HPDE6-E6E7 (cell line): ENCODE measurements around the gene DYNC1H1.
"Not testable (repeated sequence)": the region's sequence is repeated elsewhere in the genome, so short reads cannot be mapped to it uniquely, and the experiment has no call there.

Experiments used
- DNase-seq: peaks from one replicate; pipeline ENCODE4 v3.0.0; 2011; ENCODE audit warnings: missing footprints; ENCODE audit errors: extremely low spot score

DYNC1H1 gene

DNA sequence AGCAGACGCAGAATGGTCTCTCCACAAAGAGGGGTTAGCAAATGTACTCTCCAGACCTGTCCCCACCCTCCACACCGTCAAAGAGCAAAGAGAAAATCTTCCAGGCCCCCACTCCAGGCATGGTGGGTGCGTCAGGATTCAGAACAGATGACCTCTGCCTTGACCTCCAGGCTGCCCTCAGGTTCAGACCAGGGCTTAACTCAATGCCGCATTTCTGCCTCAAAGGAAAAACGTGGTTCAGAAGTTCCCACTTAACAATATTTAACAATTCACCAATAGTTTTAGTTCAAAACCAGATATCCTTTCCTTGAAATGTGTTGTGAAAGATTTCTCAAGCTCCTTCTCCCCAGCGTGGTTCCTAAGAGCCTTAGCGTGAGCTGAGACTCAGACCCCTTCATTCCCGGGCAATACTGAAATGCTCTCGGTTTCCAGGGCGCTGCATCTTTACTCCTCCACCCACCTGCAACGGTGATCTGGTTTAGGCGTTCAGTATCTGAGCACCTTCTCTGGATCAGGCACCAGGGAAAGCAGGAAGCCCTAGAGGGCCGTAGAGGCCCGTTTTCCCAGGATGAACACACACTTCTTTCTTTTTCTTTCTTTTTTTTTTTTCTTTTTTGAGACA is 99.5 kb downstream of the DYNC1H1 start:
- no peak for DNase-seq

- not testable (repeated sequence) for DNase-seq
Observed at GRCh38 chr14:102064590-102064989, 100.2 kb downstream of the DYNC1H1 start.

DNA sequence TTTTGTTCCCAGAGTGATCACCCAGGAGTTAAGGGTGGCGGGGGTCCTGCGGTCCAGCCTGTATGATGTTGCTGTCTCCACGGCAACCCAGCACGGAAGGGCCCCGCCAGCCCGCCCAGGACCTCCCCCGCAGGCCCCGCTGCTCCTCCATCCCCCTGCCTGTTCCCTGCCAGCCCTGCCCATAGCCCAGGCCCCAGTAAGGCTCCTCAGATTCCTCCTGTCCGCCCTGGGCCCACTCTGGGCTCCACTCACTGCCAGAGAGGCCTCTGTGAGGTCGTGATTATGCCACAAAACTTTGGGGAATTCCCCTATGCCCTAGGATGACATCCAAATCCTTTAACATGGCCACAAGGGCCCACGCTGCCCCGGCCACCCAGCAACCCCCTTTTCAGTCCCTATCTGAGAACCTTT is 101.7 kb downstream of the DYNC1H1 start:
- DNase-seq, result no peak

DNA sequence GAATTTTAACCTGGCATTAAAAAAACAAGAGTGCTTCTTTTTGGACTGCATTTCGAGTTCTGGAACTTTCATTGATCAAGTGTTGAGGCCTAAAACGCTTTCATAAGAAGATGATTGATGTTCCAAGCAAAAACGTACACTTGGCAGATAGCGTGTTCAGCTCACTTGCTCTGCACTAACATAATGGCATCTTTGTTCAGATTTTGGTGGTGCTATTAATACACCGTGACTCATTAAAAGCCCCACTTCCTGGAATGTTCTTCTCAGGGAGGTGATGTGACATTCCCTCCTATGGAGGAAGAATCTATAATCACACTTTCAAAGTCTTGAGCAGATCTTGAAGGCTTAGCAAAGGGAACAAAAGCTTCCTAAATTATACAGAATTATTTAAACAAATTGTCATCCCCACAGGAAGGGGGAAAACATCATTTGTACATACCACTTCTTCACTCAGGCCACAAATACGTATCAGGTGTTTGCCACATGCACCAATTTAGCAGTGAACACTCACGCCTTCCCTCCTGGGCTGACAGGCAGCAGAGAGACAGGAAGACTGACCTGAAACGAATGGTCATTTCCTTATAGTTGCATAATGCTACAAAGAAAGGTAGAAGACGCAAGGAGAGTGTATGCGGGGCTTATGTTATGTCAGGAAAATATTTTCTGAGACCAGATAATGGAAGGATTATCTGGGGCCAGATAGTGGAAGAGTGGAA is 107.1 kb downstream of the DYNC1H1 start:
- DNase-seq, result no peak

GRCh38 chr14:102074415-102074964 is 110.1 kb downstream of the DYNC1H1 start:
- no peak for DNase-seq

- DNase-seq, result no peak
Observed at GRCh38 chr14:102075155-102075554, 110.8 kb downstream of the DYNC1H1 start.

- DNase-seq, result no peak
Observed at GRCh38 chr14:102077382-102077709, 113.0 kb downstream of the DYNC1H1 start.

- DNase-seq, result not testable (repeated sequence)
Observed at GRCh38 chr14:102078361-102078791, 114.0 kb downstream of the DYNC1H1 start.

DNA sequence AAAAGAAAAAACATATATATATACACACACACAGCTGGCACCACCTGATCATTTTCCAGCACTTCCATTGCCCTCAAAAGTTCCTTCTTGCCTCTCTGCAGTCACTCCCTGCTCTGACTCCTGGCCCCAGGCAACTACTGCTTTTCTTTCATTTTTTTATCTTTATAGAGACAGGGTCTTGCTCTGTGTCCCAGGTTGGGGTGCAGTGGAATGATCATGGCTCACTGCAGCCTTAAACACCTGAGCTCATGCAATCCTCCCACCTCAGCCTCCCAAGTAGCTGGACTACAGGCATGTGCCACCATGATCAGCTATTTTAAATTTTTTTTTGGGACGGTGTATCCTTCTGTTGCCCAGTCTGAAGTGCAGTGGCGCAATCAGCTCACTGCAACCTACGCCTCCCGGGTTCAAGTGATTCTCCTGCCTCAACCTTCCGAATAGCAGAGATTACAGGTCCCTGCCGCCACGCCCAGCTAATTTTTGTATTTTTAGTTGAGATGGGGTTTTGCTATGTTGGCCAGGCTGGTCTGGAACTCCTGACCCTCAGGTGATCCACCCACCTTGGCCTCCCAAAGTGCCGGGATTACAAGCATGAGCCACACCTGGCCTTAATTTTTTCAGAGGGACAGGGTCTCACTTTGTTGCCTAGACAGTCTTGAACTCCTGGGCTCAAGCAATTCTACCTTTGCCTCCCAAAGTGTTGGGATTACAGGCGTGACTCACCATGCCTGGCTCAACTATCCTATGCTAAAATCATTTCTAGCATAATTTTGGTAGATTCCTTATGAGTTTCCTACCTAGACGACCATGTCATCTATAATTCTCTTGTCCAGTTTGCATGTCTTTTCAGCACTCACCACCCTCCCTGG is 114.7 kb downstream of the DYNC1H1 start:
- no peak for DNase-seq

- no peak for DNase-seq
Observed at GRCh38 chr14:102079700-102079979, 115.3 kb downstream of the DYNC1H1 start.

DNA sequence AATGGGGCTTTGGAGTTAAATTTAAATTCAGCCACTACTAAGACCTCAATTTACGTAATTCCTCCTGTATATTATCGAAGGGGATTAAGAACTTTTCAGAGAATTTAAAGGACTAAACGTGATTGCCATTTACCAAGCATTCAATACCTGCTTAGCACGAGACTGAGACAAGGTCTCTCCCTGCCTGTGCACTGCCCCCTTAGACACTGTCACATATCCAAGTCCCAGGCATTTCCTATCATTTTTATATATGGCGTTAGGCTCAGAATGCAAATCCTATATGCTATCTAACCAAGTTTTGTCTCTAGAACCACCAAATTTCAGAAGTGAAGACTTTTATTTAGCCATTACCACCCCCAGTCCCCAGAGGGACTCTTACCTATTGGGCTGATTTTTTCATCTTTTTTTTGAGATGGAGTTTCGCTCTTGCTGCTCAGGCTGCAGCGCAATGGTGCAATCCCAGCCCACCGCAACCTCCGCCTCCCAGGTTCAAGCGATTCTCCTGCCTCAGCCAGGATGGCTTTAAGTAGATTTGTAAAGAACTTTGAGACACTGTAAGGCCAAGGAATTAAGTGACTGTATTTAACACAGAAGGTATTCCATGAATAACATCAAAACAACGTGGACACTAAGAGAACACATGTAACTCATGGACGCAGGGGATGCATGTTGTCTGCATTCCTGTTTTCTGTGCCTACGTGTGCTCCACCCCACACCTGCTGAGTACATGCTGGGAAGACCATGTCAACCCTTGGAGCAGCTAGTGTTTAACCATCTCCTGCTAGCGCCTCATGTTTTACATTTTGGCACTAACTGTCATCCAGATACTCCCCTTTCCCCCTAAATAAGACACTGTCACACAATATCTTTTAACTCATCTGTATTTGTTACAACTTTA is 116.1 kb downstream of the DYNC1H1 start:
- no peak for DNase-seq

GRCh38 chr14:102081231-102082080 is 117.1 kb downstream of the DYNC1H1 start:
- no peak for DNase-seq

- DNase-seq, result not testable (repeated sequence)
Observed at GRCh38 chr14:102084522-102084921, 120.1 kb downstream of the DYNC1H1 start.

DNA sequence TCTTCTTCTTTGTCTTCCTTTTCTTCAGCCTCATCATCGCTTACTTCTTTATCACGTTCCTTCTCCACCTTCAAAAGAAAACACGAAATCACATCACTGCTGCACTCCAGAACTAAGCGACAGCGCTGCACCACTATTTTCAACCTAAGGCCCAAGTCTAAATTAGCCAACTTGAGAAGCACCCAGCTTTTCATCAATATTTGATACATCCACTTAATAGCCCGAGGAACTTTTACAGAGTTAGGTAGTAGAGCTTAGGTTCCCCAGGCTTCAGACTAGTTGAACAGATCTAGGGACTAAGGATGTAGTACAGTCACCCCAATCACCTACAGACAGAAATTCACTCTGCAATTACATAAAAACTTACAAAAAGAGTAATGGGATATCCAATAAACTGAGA is 120.6 kb downstream of the DYNC1H1 start:
- no peak for DNase-seq

DNA sequence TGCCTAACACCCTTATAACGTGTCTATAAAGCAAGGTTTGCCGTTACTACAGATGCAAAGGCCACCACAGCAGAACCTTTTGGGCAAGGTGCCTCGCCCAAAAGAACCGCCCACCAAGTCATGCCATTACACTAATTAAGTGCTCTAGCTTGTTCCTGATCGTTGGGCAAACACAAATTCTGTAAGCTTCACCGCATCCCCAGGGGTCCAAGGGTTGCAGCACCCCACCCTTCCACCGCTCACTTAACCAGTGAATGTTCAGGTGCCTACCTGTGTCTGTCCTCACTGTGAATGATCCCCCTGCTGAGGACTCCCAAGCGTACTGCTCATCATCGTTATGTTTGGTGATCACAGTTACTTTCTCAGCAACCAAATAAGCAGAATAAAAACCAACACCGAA is 121.1 kb downstream of the DYNC1H1 start:
- no peak for DNase-seq

DNA sequence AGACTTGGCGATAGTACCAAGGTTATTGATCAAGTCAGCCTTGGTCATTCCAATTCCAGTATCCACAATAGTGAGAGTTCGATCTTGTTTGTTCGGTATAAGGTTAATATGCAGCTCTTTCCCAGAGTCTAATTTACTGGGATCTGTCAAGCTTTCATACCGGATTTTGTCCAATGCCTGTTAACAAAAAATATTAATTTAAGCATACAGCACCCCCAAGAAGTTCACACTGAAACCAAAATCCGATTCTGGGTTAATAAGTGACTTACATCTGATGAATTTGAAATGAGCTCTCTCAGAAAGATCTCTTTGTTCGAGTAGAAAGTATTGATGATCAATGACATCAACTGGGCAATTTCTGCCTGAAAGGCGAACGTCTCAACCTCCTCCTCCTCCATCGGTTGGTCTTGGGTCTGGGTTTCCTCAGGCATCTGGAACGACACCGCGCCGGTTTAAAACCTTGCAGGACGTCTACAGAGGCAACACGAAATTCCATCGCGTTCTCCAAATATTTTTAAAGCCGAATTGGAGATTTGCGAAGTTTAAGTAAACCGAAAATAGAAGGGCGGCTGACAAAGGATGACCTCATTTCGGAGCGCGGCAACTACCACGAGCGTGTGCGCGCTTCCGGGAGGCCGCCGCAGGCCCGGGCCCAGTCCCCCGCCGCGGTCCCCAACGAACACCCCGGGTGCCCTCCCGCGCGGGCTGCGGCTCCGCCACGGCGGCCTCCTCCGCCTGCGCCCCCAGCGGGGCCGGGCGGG is 121.8 kb downstream of the DYNC1H1 start:
- DNase-seq, result no peak

GRCh38 chr14:102086709-102086971 is 122.3 kb downstream of the DYNC1H1 start:
- no peak for DNase-seq

DNA sequence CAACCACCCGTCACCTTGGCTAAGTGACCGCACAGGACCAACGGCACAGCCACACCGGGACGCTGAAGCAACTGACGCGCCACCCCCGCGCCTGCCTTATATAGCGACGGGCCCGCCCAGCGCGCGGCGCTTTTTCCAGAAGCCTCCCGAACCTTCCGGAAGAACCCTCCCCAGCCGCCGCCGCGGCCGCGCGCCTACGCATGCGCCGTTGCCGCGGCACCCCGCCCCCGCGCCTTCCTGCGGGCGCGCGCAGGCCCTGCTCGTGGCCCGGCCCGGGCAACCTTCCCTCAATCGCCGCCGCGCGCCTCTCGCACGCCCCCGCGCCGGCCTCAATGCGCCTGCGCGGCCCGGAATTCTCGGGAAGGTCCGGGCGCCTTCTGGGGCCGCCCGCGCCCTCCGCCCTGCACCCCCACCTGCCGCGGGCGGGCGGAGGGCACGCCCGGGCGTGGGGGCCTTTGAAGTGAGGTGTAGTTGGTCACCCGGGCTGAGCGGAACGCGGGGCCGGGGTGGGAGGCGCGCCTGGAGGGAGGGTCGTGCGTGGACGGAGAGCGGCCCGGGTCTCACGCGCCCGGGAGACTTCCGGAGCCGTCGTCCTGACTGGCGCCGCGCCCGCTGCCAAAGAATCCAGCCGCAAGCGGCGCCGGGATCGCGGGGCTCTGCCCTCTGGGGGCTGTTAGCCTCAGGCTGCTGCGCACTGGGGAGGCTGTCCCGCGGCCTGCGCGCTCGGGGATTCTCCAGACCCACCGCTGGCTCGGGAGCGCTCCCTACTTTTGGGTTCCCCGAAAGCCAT is 122.8 kb downstream of the DYNC1H1 start, which contains the start of gene HSP90AA1:
HSP90AA1 (minus strand) TSS at position 73 of the 790 bp plus-strand sequence. CDS start 666 bp downstream, outside the sequence.
- DNase-seq, result peak; percentile 89

DNA sequence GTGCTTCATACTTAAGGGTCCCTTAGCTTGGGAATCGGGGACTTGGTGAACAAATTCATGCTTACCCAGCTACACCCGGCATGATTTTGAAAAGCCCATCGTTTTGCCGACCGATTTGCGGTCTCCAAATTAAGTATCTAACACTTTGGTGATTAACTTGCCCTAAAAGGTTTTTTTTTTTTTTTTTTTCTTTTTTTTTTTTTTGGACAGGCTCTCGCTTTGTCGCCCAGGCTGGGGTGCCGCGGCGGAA is 123.3 kb downstream of the DYNC1H1 start:
- DNase-seq, result no peak
